Keratinocyte (primary cell): Measurements from ENCODE around the gene MANBA. TPM values are rescaled to one million over a fixed set of nuclear protein-coding genes. Genes with fewer than 3 reads are reported as not detected.
A peak's percentile ranks its signal among the peaks of the same experiment; 100 is the strongest.

Experiments
- DNase-seq: peaks from one replicate; pipeline ENCODE4 v3.0.0-alpha.2; 2011; ENCODE audit warnings: low read depth, missing footprints, low spot score
- FAIRE-seq: peaks from 2 replicates; lab custom pipeline; 2011; peaks lifted over from hg19 to GRCh38; lab: Jason Lieb, UNC
- H2AFZ ChIP-seq: 2 replicates; pipeline ENCODE4 v1.6.0; 2012; ENCODE audit warnings: low read length, control low read depth, inconsistent platforms; ENCODE audit not compliant: control insufficient read depth
- H3K27ac ChIP-seq: 2 replicates; pipeline ENCODE4 v1.5.1; 2011; ENCODE audit warnings: low read length; ENCODE audit not compliant: control insufficient read depth, insufficient read depth
- H3K27me3 ChIP-seq: 3 replicates; pipeline ENCODE4 v1.6.0; 2011; ENCODE audit warnings: low read length; ENCODE audit not compliant: control insufficient read depth, insufficient read depth; ENCODE audit errors: extremely low read depth
- H3K36me3 ChIP-seq, 2 experiments: 2 replicates in 1 of 2; 3 replicates in 1 of 2; pipeline ENCODE4 v1.5.1; 2011; ENCODE audit warnings: low read length in 2 of 2, mild to moderate bottlenecking in 1 of 2; ENCODE audit not compliant: control insufficient read depth in 2 of 2, insufficient read depth in 2 of 2; ENCODE audit errors: extremely low read depth in 1 of 2
- H3K4me1 ChIP-seq: 3 replicates; pipeline ENCODE4 v1.5.1; 2011; ENCODE audit warnings: low read length; ENCODE audit not compliant: control insufficient read depth, insufficient read depth; ENCODE audit errors: extremely low read depth
- H3K4me2 ChIP-seq: 3 replicates; pipeline ENCODE4 v1.6.0; 2011; ENCODE audit warnings: low read depth, low read length; ENCODE audit not compliant: control insufficient read depth, insufficient read depth; ENCODE audit errors: extremely low read depth
- H3K4me3 ChIP-seq, 3 experiments: fragments of 200-600 bp in 1 of 3; sonication (generic) in 1 of 3; 2 replicates in 2 of 3; 3 replicates in 1 of 3; pipeline ENCODE4 v1.5.1; 2011 to 2016; ENCODE audit warnings: low read length in 3 of 3, mild to moderate bottlenecking in 3 of 3, control low read depth in 2 of 3, inconsistent platforms in 1 of 3, low read depth in 1 of 3, mixed read lengths in 1 of 3, mixed run types in 1 of 3, moderate library complexity in 1 of 3; ENCODE audit not compliant: control insufficient read depth in 2 of 3, insufficient read depth in 2 of 3; ENCODE audit errors: extremely low read depth in 1 of 3
- H3K79me2 ChIP-seq: 2 replicates; pipeline ENCODE4 v1.6.0; 2012; ENCODE audit warnings: low read length; ENCODE audit not compliant: control insufficient read depth, insufficient read depth
- H3K9ac ChIP-seq: 3 replicates; pipeline ENCODE4 v1.6.0; 2011; ENCODE audit warnings: low read length; ENCODE audit not compliant: control insufficient read depth, insufficient read depth; ENCODE audit errors: extremely low read depth
- H3K9me1 ChIP-seq: 3 replicates; pipeline ENCODE4 v1.6.0; 2011; ENCODE audit warnings: low read length; ENCODE audit not compliant: control insufficient read depth, insufficient read depth; ENCODE audit errors: extremely low read depth
- H3K9me3 ChIP-seq: 2 replicates; pipeline ENCODE4 v1.5.1; 2012; ENCODE audit warnings: low read depth, low read length; ENCODE audit not compliant: control insufficient read depth
- H4K20me1 ChIP-seq: 3 replicates; pipeline ENCODE4 v1.6.0; 2011; ENCODE audit warnings: low read length; ENCODE audit not compliant: control insufficient read depth, insufficient read depth; ENCODE audit errors: extremely low read depth
- CTCF ChIP-seq, 3 experiments: IDR thresholded peaks in 1 of 3; conservative IDR thresholded peaks in 1 of 3; optimal IDR thresholded peaks in 1 of 3; 2 replicates in 2 of 3; 3 replicates in 1 of 3; pipeline versions ENCODE3 to v1.5.1; 2011; ENCODE audit warnings: low read length in 3 of 3, mild to moderate bottlenecking in 3 of 3, moderate library complexity in 2 of 3, control low read depth in 1 of 3, inconsistent platforms in 1 of 3; ENCODE audit not compliant: insufficient read depth in 2 of 3; ENCODE audit errors: extremely low read depth in 1 of 3
- EZH2 ChIP-seq: IDR thresholded peaks from one replicate; pipeline ENCODE4 v1.6.1; 2012; ENCODE audit warnings: inconsistent platforms, mild to moderate bottlenecking, low read length, moderate library complexity
- dilution Hi-C: fragments of 300-500 bp; cut with MboI; formaldehyde crosslinking; loops from one replicate; pipeline ENCODE4 v1.7.0; 2020; ENCODE audit warnings: low sequenced_read_pairs; ENCODE audit not compliant: extremely low pct_ligation_motif_present
- polyA plus RNA-seq, 5 experiments: library from polyadenylated mRNA; depleted of rRNA in 3 of 5; stranded (reverse) in 3 of 5; stranded (forward) in 1 of 5; unstranded in 1 of 5; fragments of >200 nt; gene quantifications; 1 replicate in 1 of 5; 2 replicates in 3 of 5; 3 replicates in 1 of 5; pipeline versions ENCODE4 v1.2.1 to v1.2.3, GENCODE V29; 2011 to 2012; ENCODE audit warnings: missing spikeins in 2 of 5, low read depth in 1 of 5, low replicate concordance in 1 of 5

The MANBA gene
- polyA plus RNA-seq, 1 donor (not counting 4 experiments of a cell fraction or from before 2014, with no cell fraction given): 9.3 TPM

- H4K20me1 ChIP-seq: no peaks in the 10 kb centered on the region
- no peaks in the 10 kb centered on the region for H3K9me3 ChIP-seq
- H3K27me3 ChIP-seq: no peaks in the 10 kb centered on the region
- dilution Hi-C loops: no loop called here
- TF ChIP-seq EZH2 (no peak), CTCF (optimal IDR thresholded peaks at IDR 0.05 in 1 of 3, IDR thresholded peaks at IDR 0.05 in 1 of 3, conservative IDR thresholded peaks at IDR 0.05 in 1 of 3; ENCODE audit: extremely low read depth in 1 of 3, insufficient read depth in 2 of 3, low read length in 3 of 3) (no peak)
- no peaks in the 10 kb centered on the region for H3K79me2 ChIP-seq
- H3K4me1 ChIP-seq: peaks cover 11% of the 10 kb centered on the region
- no peaks in the 10 kb centered on the region for H3K9me1 ChIP-seq
- H3K9ac ChIP-seq: no peak overlapping the region
- FAIRE-seq (no peak), DNase-seq (no peak)
- no peak overlapping the region for H2AFZ ChIP-seq
- H3K4me3 ChIP-seq: no peak overlapping the region
- H3K4me2 ChIP-seq: no peak overlapping the region
- H3K27ac ChIP-seq: no peak overlapping the region
- no peaks in the 10 kb centered on the region for H3K36me3 ChIP-seq
These were observed 68.3 kb downstream of the MANBA start for GRCh38 chr4:102692474-102692873.

GRCh38 chr4:102687982-102688433 lies 72.8 kb downstream of the MANBA start:
- TF ChIP-seq EZH2 (no peak), CTCF (optimal IDR thresholded peaks at IDR 0.05 in 1 of 3, IDR thresholded peaks at IDR 0.05 in 1 of 3, conservative IDR thresholded peaks at IDR 0.05 in 1 of 3; ENCODE audit: extremely low read depth in 1 of 3, insufficient read depth in 2 of 3, low read length in 3 of 3) (no peak)
- dilution Hi-C loops: no loop called here
- Histone ChIP-seq H3K9me1 (no peaks in the 10 kb centered on the region), H3K27me3 (no peaks in the 10 kb centered on the region), H3K36me3 (no peaks in the 10 kb centered on the region), H3K79me2 (no peaks in the 10 kb centered on the region), H4K20me1 (no peaks in the 10 kb centered on the region), H3K9ac (peak overlapping the region; percentile 64), H3K27ac (peak overlapping the region; percentile 82), H3K9me3 (no peaks in the 10 kb centered on the region), H3K4me2 (peak overlapping the region; percentile 73), H3K4me3 (peak overlapping the region in 1 of 3 experiments; percentile 9), H3K4me1 (peaks cover 37% of the 10 kb centered on the region), H2AFZ (peak overlapping the region; percentile 83)
- DNase-seq: no peak
- no peak for FAIRE-seq
